NCI-H2196 treated with DMSO at 0.1 percent for 48 hours (cell line): ENCODE results near the gene DBX1.
"Not testable (repeated sequence)": the region's sequence is repeated elsewhere in the genome, so short reads cannot be mapped to it uniquely, and the experiment has no call there.

Experiments used
- DNase-seq: peaks from one replicate; lab custom pipeline; 2025; ENCODE audit not compliant: unreplicated experiment; lab: John Stamatoyannopoulos, UW

DBX1 gene

GRCh38 chr11:20160425-20161229 is at the start of gene DBX1:
TSS of gene DBX1 (minus strand) at chr11:20160475. CDS start at chr11:20160324, 151 bp downstream.
- DNase-seq, result no peak

GRCh38 chr11:20208622-20209111 is 48.4 kb upstream of the DBX1 start:
- DNase-seq, result no peak

GRCh38 chr11:20207781-20208621 is 47.7 kb upstream of the DBX1 start:
- no peak for DNase-seq

GRCh38 chr11:20205807-20206206 is 45.5 kb upstream of the DBX1 start:
- no peak for DNase-seq

GRCh38 chr11:20204681-20205080 is 44.4 kb upstream of the DBX1 start:
- DNase-seq, result no peak

GRCh38 chr11:20203831-20204230 is 43.6 kb upstream of the DBX1 start:
- DNase-seq, result no peak

GRCh38 chr11:20201231-20201630 is 41.0 kb upstream of the DBX1 start:
- no peak for DNase-seq

GRCh38 chr11:20200331-20200955 is 40.2 kb upstream of the DBX1 start:
- not testable (repeated sequence) for DNase-seq

GRCh38 chr11:20197881-20198280 is 37.6 kb upstream of the DBX1 start:
- DNase-seq, result no peak

GRCh38 chr11:20194470-20194869 is 34.2 kb upstream of the DBX1 start:
- no peak for DNase-seq

- DNase-seq, result no peak
Measured at GRCh38 chr11:20193307-20193706, 33.0 kb upstream of the DBX1 start.

GRCh38 chr11:20192641-20193040 is 32.4 kb upstream of the DBX1 start:
- DNase-seq, result no peak

GRCh38 chr11:20192151-20192550 is 31.9 kb upstream of the DBX1 start:
- DNase-seq, result no peak

- no peak for DNase-seq
Measured at GRCh38 chr11:20178976-20179375, 18.7 kb upstream of the DBX1 start.

- no peak for DNase-seq
Measured at GRCh38 chr11:20177136-20177535, 16.9 kb upstream of the DBX1 start.

- no peak for DNase-seq
Measured at GRCh38 chr11:20172721-20173447, 12.6 kb upstream of the DBX1 start.

- DNase-seq, result no peak
Measured at GRCh38 chr11:20163783-20164481, 3.7 kb upstream of the DBX1 start.

- no peak for DNase-seq
Measured at GRCh38 chr11:20162824-20163782, 2.8 kb upstream of the DBX1 start.
